Activated CD4-positive, alpha-beta T cell treated with anti-CD3 and anti-CD28 coated beads, Interleukin-2, amount 50 U/mL, for 4 hours (primary cell): ENCODE measurements around the gene ADTRP.

Experiments used
- DNase-seq, 2 experiments: peaks; one replicate each; pipeline ENCODE4 v3.0.0-alpha.2; 2020

The ADTRP gene

GRCh38 chr6:11772109-11772825, 6.3 kb downstream of the ADTRP start:
- no peak for DNase-seq

- no peak for DNase-seq
Measured at GRCh38 chr6:11771473-11772048, 7.0 kb downstream of the ADTRP start.

- DNase-seq: no peak
Measured at GRCh38 chr6:11770546-11771466, 7.8 kb downstream of the ADTRP start.

- DNase-seq: no peak
Measured at GRCh38 chr6:11769811-11770545, 8.6 kb downstream of the ADTRP start.

GRCh38 chr6:11769244-11769643, 9.4 kb downstream of the ADTRP start:
- DNase-seq: no peak

- DNase-seq: no peak
Measured at GRCh38 chr6:11767978-11768756, 10.4 kb downstream of the ADTRP start.

- no peak for DNase-seq
Measured at GRCh38 chr6:11767458-11767857, 11.1 kb downstream of the ADTRP start.

GRCh38 chr6:11766589-11767450, 11.8 kb downstream of the ADTRP start:
- no peak for DNase-seq

- DNase-seq: no peak
Measured at GRCh38 chr6:11766043-11766442, 12.6 kb downstream of the ADTRP start.

GRCh38 chr6:11764250-11764604, 14.4 kb downstream of the ADTRP start:
- DNase-seq: no peak

GRCh38 chr6:11763460-11764249, 14.9 kb downstream of the ADTRP start:
- no peak for DNase-seq

GRCh38 chr6:11762794-11763459, 15.7 kb downstream of the ADTRP start:
- DNase-seq: no peak

- no peak for DNase-seq
Measured at GRCh38 chr6:11761744-11762620, 16.6 kb downstream of the ADTRP start.

- no peak for DNase-seq
Measured at GRCh38 chr6:11760015-11760473, 18.6 kb downstream of the ADTRP start.

GRCh38 chr6:11758878-11759277, 19.7 kb downstream of the ADTRP start:
- DNase-seq: no peak

- no peak for DNase-seq
Measured at GRCh38 chr6:11756726-11757125, 21.9 kb downstream of the ADTRP start.

- DNase-seq: no peak
Measured at GRCh38 chr6:11756292-11756691, 22.3 kb downstream of the ADTRP start.

- no peak for DNase-seq
Measured at GRCh38 chr6:11755725-11756124, 22.9 kb downstream of the ADTRP start.
